Transverse colon (tissue), 4 donors: ENCODE results near the gene ATRN. TPM values are rescaled to one million over a fixed set of nuclear protein-coding genes. Genes with fewer than 3 reads are reported as not detected.

Experiments used
- DNase-seq: peaks from one replicate; pipeline ENCODE4 v3.0.0-alpha.2; 2019
- H3K27ac ChIP-seq, 4 donors: fragments of 200-600 bp; sonication (generic); 2 replicates each; pipeline ENCODE4 v1.5.1; 2016 to 2018; ENCODE audit warnings: inconsistent platforms in 4 of 4
- H3K27me3 ChIP-seq: fragments of 200-600 bp; sonication (generic); 2 replicates; pipeline ENCODE4 v1.5.1; 2017; ENCODE audit warnings: inconsistent platforms
- H3K36me3 ChIP-seq, 4 donors: fragments of 200-600 bp; sonication (generic); 2 replicates each; pipeline ENCODE4 v1.5.1; 2017 to 2019; ENCODE audit warnings: inconsistent platforms in 4 of 4
- H3K4me1 ChIP-seq, 4 donors: fragments of 200-600 bp; sonication (generic); 2 replicates each; pipeline ENCODE4 v1.5.1; 2017 to 2020; ENCODE audit warnings: inconsistent platforms in 4 of 4
- H3K4me3 ChIP-seq, 4 donors: fragments of 200-600 bp; sonication (generic); 1 replicate in 1 of 4; 2 replicates in 3 of 4; pipeline versions ENCODE4 v1.5.1 to v1.6.1; 2017 to 2019; ENCODE audit warnings: inconsistent platforms in 4 of 4
- H3K9me3 ChIP-seq, 2 donors: fragments of 200-600 bp; sonication (generic); 2 replicates each; pipeline ENCODE4 v1.5.1; 2017 to 2019; ENCODE audit warnings: inconsistent platforms in 2 of 2
- CTCF ChIP-seq, 5 experiments: fragments of 200-600 bp in 3 of 5; fragments of 450-650 bp in 2 of 5; sonication (generic) in 3 of 5; IDR thresholded peaks; 1 replicate in 2 of 5; 2 replicates in 3 of 5; pipeline ENCODE4 v1.5.1; 2016 to 2017; ENCODE audit warnings: antibody characterized with exemption in 5 of 5, inconsistent platforms in 3 of 5, mild to moderate bottlenecking in 2 of 5, moderate library complexity in 1 of 5
- EP300 ChIP-seq: sonication (generic); formaldehyde crosslinking; IDR thresholded peaks from one replicate; pipeline ENCODE4 v1.6.1; 2017; ENCODE audit warnings: antibody characterized with exemption, low read depth
- POLR2A ChIP-seq: fragments of 450-650 bp; IDR thresholded peaks from one replicate; pipeline ENCODE4 v1.6.1; 2016; ENCODE audit warnings: antibody characterized with exemption, mild to moderate bottlenecking, moderate library complexity
- POLR2AphosphoS5 ChIP-seq, 3 donors: sonication (generic); formaldehyde crosslinking; IDR thresholded peaks; one replicate each; pipeline ENCODE4 v1.6.1; 2016; ENCODE audit warnings: antibody characterized with exemption in 3 of 3
- WGBS, 2 donors: methylation state at CpG; one replicate each; pipeline ENCODE4 v1.1.5; 2018; ENCODE audit warnings: low coverage in 1 of 2; 5-methylcytosine and 5-hydroxymethylcytosine counted together
- in situ Hi-C, 4 donors: fragments of 200-750 bp; cut with MboI; loops; one replicate each; pipeline versions ENCODE4 v1.15.0 to v1.15.1; 2017; ENCODE audit warnings: low sequenced_read_pairs in 3 of 4, low pct_ligation_motif_present in 1 of 4, low pct_unique_long_range_greater_than_20kb in 1 of 4
- intact Hi-C: fragments of 100-400 bp; cut with DNase I; formaldehyde crosslinking; loops from one replicate; pipeline ENCODE4 v1.15.1; 2023; ENCODE audit warnings: low total_unique reads
- total RNA-seq, 4 donors: library from RNA; depleted of rRNA; stranded (reverse); fragments of >200 nt; gene quantifications; one replicate each; pipeline ENCODE4 v1.1.0, GENCODE V29; 2016

ATRN gene
- total RNA-seq, 4 donors from 2014 or later: 6.8 to 24.7 (median 15.9) TPM

GRCh38 chr20:3654326-3655130, 183.7 kb downstream of the ATRN start:
- DNase-seq: no peak
- Histone ChIP-seq H3K27ac (no peak overlapping the region), H3K4me1 (no peaks in the 10 kb centered on the region), H3K4me3 (no peak overlapping the region), H3K27me3 (peaks cover 13% of the 10 kb centered on the region), H3K36me3 (no peaks in the 10 kb centered on the region), H3K9me3 (no peaks in the 10 kb centered on the region)
- WGBS, 2 donors: 70 to 78% methylated on average over 3 to 17 of the region's 17 CpGs
- TF ChIP-seq CTCF (IDR thresholded peaks at IDR 0.05): no peak
- TF ChIP-seq POLR2A: no peak
- TF ChIP-seq EP300: no peak
- TF ChIP-seq POLR2AphosphoS5 (IDR thresholded peaks at IDR 0.05): no peak
- intact Hi-C loops (no loop called here), in situ Hi-C loops (no loop called here)

GRCh38 chr20:3655131-3655405, 184.2 kb downstream of the ATRN start:
- 89% methylated on average over 4 of the region's 4 CpGs; no CpG with 5 or more reads in 1 of the 2 donors for WGBS, 2 donors
- TF ChIP-seq CTCF (IDR thresholded peaks at IDR 0.05) (no peak), POLR2A (no peak), POLR2AphosphoS5 (IDR thresholded peaks at IDR 0.05) (no peak), EP300 (no peak)
- Histone ChIP-seq H3K27ac (no peak overlapping the region), H3K4me3 (no peak overlapping the region), H3K4me1 (no peaks in the 10 kb centered on the region), H3K27me3 (peaks cover 19% of the 10 kb centered on the region), H3K36me3 (no peaks in the 10 kb centered on the region), H3K9me3 (no peaks in the 10 kb centered on the region)
- intact Hi-C loops (no loop called here), in situ Hi-C loops (no loop called here)
- no peak for DNase-seq

GRCh38 chr20:3658019-3658715, 187.3 kb downstream of the ATRN start:
- Histone ChIP-seq H3K9me3 (no peaks in the 10 kb centered on the region), H3K27ac (no peak overlapping the region), H3K27me3 (peaks cover 47% of the 10 kb centered on the region), H3K4me3 (no peak overlapping the region), H3K36me3 (no peaks in the 10 kb centered on the region), H3K4me1 (peaks cover 0 to 6% (median 2%) of the 10 kb centered on the region in 4 donors)
- 92% methylated on average over 7 of the region's 7 CpGs; no CpG with 5 or more reads in 1 of the 2 donors for WGBS, 2 donors
- TF ChIP-seq POLR2AphosphoS5 (IDR thresholded peaks at IDR 0.05) (no peak), POLR2A (no peak), EP300 (no peak), CTCF (IDR thresholded peaks at IDR 0.05) (no peak)
- intact Hi-C loops: no loop called here
- in situ Hi-C loops: no loop called here
- DNase-seq: no peak

- Histone ChIP-seq H3K9me3 (no peaks in the 10 kb centered on the region), H3K4me3 (no peak overlapping the region), H3K36me3 (no peaks in the 10 kb centered on the region), H3K4me1 (peaks cover 0 to 6% (median 2%) of the 10 kb centered on the region in 4 donors), H3K27ac (no peak overlapping the region), H3K27me3 (peaks cover 51% of the 10 kb centered on the region)
- TF ChIP-seq CTCF (IDR thresholded peaks at IDR 0.05) (no peak), POLR2AphosphoS5 (IDR thresholded peaks at IDR 0.05) (no peak), EP300 (no peak)
- no peak for DNase-seq
- WGBS, 2 donors: 43 to 57% methylated on average over 3 to 8 of the region's 8 CpGs
- in situ Hi-C loops (no loop called here), intact Hi-C loops (no loop called here)
Measured at GRCh38 chr20:3658716-3659491, 188.1 kb downstream of the ATRN start.
